H1 (cell line): ENCODE measurements around the gene AP3B2. TPM values are rescaled to one million over a fixed set of nuclear protein-coding genes. Genes with fewer than 3 reads are reported as not detected.

Source experiments
- CTCF ChIA-PET: fragments of 300-600 bp; sonication (Branson Sonifier 250); formaldehyde crosslinking; loops from one replicate; lab custom pipeline; 2021; ENCODE audit not compliant: partially characterized antibody; lab: Charles Lee
- POLR2A ChIA-PET: fragments of 300-600 bp; sonication (Branson Sonifier 250); formaldehyde crosslinking; loops from one replicate; lab custom pipeline; 2021; ENCODE audit warnings: inconsistent platforms; ENCODE audit not compliant: partially characterized antibody; lab: Charles Lee
- DNase-seq, 2 experiments: peaks; one replicate each; pipeline versions ENCODE4 v3.0.0 to v3.0.0-alpha.2; 2010 to 2022; ENCODE audit warnings: low spot score in 2 of 2, low read depth in 1 of 2, mixed read lengths in 1 of 2
- FAIRE-seq: peaks from 2 replicates; lab custom pipeline; 2011; peaks lifted over from hg19 to GRCh38; lab: Jason Lieb, UNC
- H2AFZ ChIP-seq: 2 replicates; pipeline ENCODE4 v1.8.1; 2012; ENCODE audit warnings: low read length, inconsistent platforms
- H2AK5ac ChIP-seq: 2 replicates; pipeline ENCODE4 v1.6.1; 2013; ENCODE audit warnings: low read depth, low read length
- H2BK120ac ChIP-seq: replicated peaks from 2 replicates; pipeline ENCODE3; 2013; ENCODE audit warnings: low read depth, low read length, inconsistent platforms
- H2BK12ac ChIP-seq: 2 replicates; pipeline ENCODE4 v1.6.1; 2013; ENCODE audit warnings: low read depth, low read length
- H2BK15ac ChIP-seq: 2 replicates; pipeline ENCODE4 v1.6.1; 2013; ENCODE audit warnings: low read length
- H2BK20ac ChIP-seq: 2 replicates; pipeline ENCODE4 v1.6.1; 2013; ENCODE audit warnings: low read length
- H2BK5ac ChIP-seq: 2 replicates; pipeline ENCODE4 v1.6.1; 2013; ENCODE audit warnings: low read depth, low read length
- H3K14ac ChIP-seq: 2 replicates; pipeline ENCODE4 v1.6.1; 2013; ENCODE audit warnings: inconsistent platforms; ENCODE audit not compliant: insufficient read length
- H3K18ac ChIP-seq: 2 replicates; pipeline ENCODE4 v1.6.1; 2013; ENCODE audit warnings: low read length; ENCODE audit errors: extremely low read depth
- H3K23ac ChIP-seq: 2 replicates; pipeline ENCODE4 v1.6.1; 2013; ENCODE audit warnings: inconsistent platforms; ENCODE audit not compliant: insufficient read length
- H3K23me2 ChIP-seq: 2 replicates; pipeline ENCODE4 v1.6.1; 2013; ENCODE audit warnings: low read depth, low read length
- H3K27ac ChIP-seq: 2 replicates; pipeline ENCODE4 v1.6.1; 2011; ENCODE audit warnings: low read depth, low read length, inconsistent platforms
- H3K27me3 ChIP-seq, 4 experiments: replicated peaks in 1 of 4; 1 replicate in 1 of 4; 2 replicates in 3 of 4; pipeline versions ENCODE4 v1.6.1 to v1.8.1; 2011 to 2013; ENCODE audit warnings: low read length in 3 of 4, mild to moderate bottlenecking in 3 of 4, inconsistent platforms in 2 of 4, mixed read lengths in 2 of 4, moderate library complexity in 1 of 4; ENCODE audit not compliant: control insufficient read depth in 3 of 4, insufficient read depth in 3 of 4; ENCODE audit errors: extremely low read depth in 1 of 4
- H3K36me3 ChIP-seq, 4 experiments: 2 replicates each; pipeline versions ENCODE4 v1.6.1 to v1.8.1; 2011 to 2013; ENCODE audit warnings: mild to moderate bottlenecking in 4 of 4, low read length in 3 of 4, moderate library complexity in 2 of 4, control low read depth in 1 of 4, inconsistent platforms in 1 of 4; ENCODE audit not compliant: insufficient read depth in 4 of 4, control insufficient read depth in 2 of 4
- H3K4ac ChIP-seq: replicated peaks from 2 replicates; pipeline ENCODE3; 2013; ENCODE audit warnings: low read length, low read depth, mixed read lengths, inconsistent platforms; ENCODE audit not compliant: insufficient read length
- H3K4me1 ChIP-seq, 4 experiments: replicated peaks in 1 of 4; 1 replicate in 1 of 4; 2 replicates in 3 of 4; pipeline versions ENCODE4 v1.6.1 to v1.8.1; 2011 to 2013; ENCODE audit warnings: low read length in 3 of 4, inconsistent platforms in 2 of 4, mixed read lengths in 1 of 4; ENCODE audit not compliant: insufficient read depth in 4 of 4, control insufficient read depth in 3 of 4
- H3K4me2 ChIP-seq, 2 experiments: 2 replicates each; pipeline versions ENCODE4 v1.6.1 to v1.8.1; 2011 to 2013; ENCODE audit warnings: low read depth in 2 of 2, low read length in 2 of 2, control low read depth in 1 of 2, inconsistent platforms in 1 of 2, mild to moderate bottlenecking in 1 of 2; ENCODE audit not compliant: insufficient read depth in 1 of 2
- H3K4me3 ChIP-seq, 4 experiments: fragments of 200-600, 300-600 bp in 1 of 4; sonication (generic), shearing (Covaris generic), sonication (Bioruptor Twin) in 1 of 4; 2 replicates each; pipeline versions ENCODE4 v1.5.1 to v1.8.1; 2011 to 2016; ENCODE audit warnings: low read length in 4 of 4, low read depth in 3 of 4, control low read depth in 2 of 4, inconsistent platforms in 2 of 4, mild to moderate bottlenecking in 2 of 4, mixed read lengths in 1 of 4, moderate library complexity in 1 of 4; ENCODE audit not compliant: insufficient read depth in 2 of 4; ENCODE audit errors: extremely low read depth in 1 of 4
- H3K56ac ChIP-seq: replicated peaks from 2 replicates; pipeline ENCODE3; 2013; ENCODE audit warnings: low read depth, mild to moderate bottlenecking, mixed read lengths, low read length, inconsistent platforms; ENCODE audit not compliant: insufficient read length
- H3K79me1 ChIP-seq: 2 replicates; pipeline ENCODE4 v1.6.1; 2013; ENCODE audit warnings: low read depth, low read length, control low read depth
- H3K79me2 ChIP-seq, 2 experiments: 2 replicates each; pipeline versions ENCODE4 v1.6.1 to v1.8.1; 2012 to 2013; ENCODE audit warnings: low read length in 2 of 2, mild to moderate bottlenecking in 2 of 2, inconsistent platforms in 1 of 2; ENCODE audit not compliant: insufficient read depth in 2 of 2, control insufficient read depth in 1 of 2
- H3K9ac ChIP-seq, 4 experiments: replicated peaks in 1 of 4; 1 replicate in 1 of 4; 2 replicates in 3 of 4; pipeline versions ENCODE4 v1.6.1 to v1.8.1; 2011 to 2013; ENCODE audit warnings: low read depth in 3 of 4, low read length in 3 of 4, control low read depth in 2 of 4, mild to moderate bottlenecking in 2 of 4, moderate library complexity in 2 of 4, inconsistent platforms in 1 of 4; ENCODE audit errors: extremely low read depth in 1 of 4
- H3K9me3 ChIP-seq, 2 experiments: 2 replicates each; pipeline versions ENCODE4 v1.6.1 to v1.8.1; 2012 to 2013; ENCODE audit warnings: mild to moderate bottlenecking in 2 of 2, moderate library complexity in 2 of 2, control low read depth in 1 of 2, inconsistent platforms in 1 of 2, low read depth in 1 of 2, low read length in 1 of 2, mixed read lengths in 1 of 2; ENCODE audit not compliant: insufficient read depth in 2 of 2
- H4K20me1 ChIP-seq, 2 experiments: replicated peaks in 1 of 2; 2 replicates each; pipeline versions ENCODE3 to v1.8.1; 2011 to 2013; ENCODE audit warnings: inconsistent platforms in 2 of 2, low read length in 2 of 2, mild to moderate bottlenecking in 1 of 2; ENCODE audit not compliant: insufficient read depth in 2 of 2, control insufficient read depth in 1 of 2
- H4K5ac ChIP-seq: 2 replicates; pipeline ENCODE4 v1.6.1; 2013; ENCODE audit warnings: low read length, low read depth, mixed read lengths, inconsistent platforms; ENCODE audit not compliant: insufficient read length
- H4K8ac ChIP-seq: 2 replicates; pipeline ENCODE4 v1.8.0; 2013; ENCODE audit warnings: mild to moderate bottlenecking, moderate library complexity, low read length, inconsistent platforms; ENCODE audit not compliant: insufficient read depth; ENCODE audit errors: extremely low read depth
- H4K91ac ChIP-seq: replicated peaks from 2 replicates; pipeline ENCODE3; 2013; ENCODE audit warnings: low read length, mixed read lengths, inconsistent platforms; ENCODE audit not compliant: insufficient read length
- ASH2L ChIP-seq: fragments of 200-600, 300-600 bp; sonication (generic); IDR thresholded peaks from one replicate; pipeline ENCODE4 v1.7.1; 2017; ENCODE audit warnings: low read length
- ATF3 ChIP-seq: IDR thresholded peaks from 2 replicates; pipeline ENCODE4 v1.6.1; 2011; ENCODE audit warnings: low read depth, mild to moderate bottlenecking, low read length; ENCODE audit not compliant: insufficient read depth
- CBX8 ChIP-seq: fragments of 300-800, 300-1000 bp; sonication (generic); IDR thresholded peaks from 2 replicates; pipeline ENCODE4 v1.7.1; 2016; ENCODE audit warnings: low read depth, low read length, borderline replicate concordance
- CEBPB ChIP-seq: IDR thresholded peaks from 2 replicates; pipeline ENCODE4 v1.6.1; 2012; ENCODE audit warnings: low read depth, low read length
- EGR1 ChIP-seq: IDR thresholded peaks from 2 replicates; pipeline ENCODE4 v1.6.1; 2011; ENCODE audit warnings: low read depth, low read length, borderline replicate concordance
- HDAC6 ChIP-seq: IDR thresholded peaks from one replicate; pipeline ENCODE4 v1.7.1; 2012; ENCODE audit warnings: low read depth, mild to moderate bottlenecking, inconsistent platforms, low read length, moderate library complexity
- JUN ChIP-seq: IDR thresholded peaks from 2 replicates; pipeline ENCODE4 v1.6.1; 2011; ENCODE audit warnings: low read depth, mild to moderate bottlenecking, improper control_type of control experiment, low read length
- JUND ChIP-seq: IDR thresholded peaks from 2 replicates; pipeline ENCODE4 v1.6.1; 2011; ENCODE audit warnings: mild to moderate bottlenecking, improper control_type of control experiment, low read length
- KDM1A ChIP-seq: fragments of 200-600, 300-600 bp; sonication (generic); IDR thresholded peaks from 2 replicates; pipeline ENCODE4 v1.7.1; 2016; ENCODE audit warnings: mild to moderate bottlenecking, low read length, borderline replicate concordance
- MAX ChIP-seq: IDR thresholded peaks from 2 replicates; pipeline ENCODE4 v1.6.1; 2012; ENCODE audit warnings: inconsistent platforms
- NANOG ChIP-seq: IDR thresholded peaks from 2 replicates; pipeline ENCODE4 v1.6.1; 2011; ENCODE audit warnings: low read length, low read depth, mild to moderate bottlenecking, inconsistent platforms; ENCODE audit not compliant: insufficient read depth, poor library complexity, severe bottlenecking
- POLR2A ChIP-seq, 2 experiments: IDR thresholded peaks; 1 replicate in 1 of 2; 2 replicates in 1 of 2; pipeline ENCODE4 v1.6.1; 2011; ENCODE audit warnings: low read depth in 2 of 2, low read length in 2 of 2, mild to moderate bottlenecking in 2 of 2; ENCODE audit errors: control extremely low read depth in 1 of 2
- RBBP5 ChIP-seq: IDR thresholded peaks from 2 replicates; pipeline ENCODE4 v1.7.1; 2012; ENCODE audit warnings: low read depth, mild to moderate bottlenecking, inconsistent platforms, low read length, moderate library complexity, borderline replicate concordance
- TAF1 ChIP-seq: IDR thresholded peaks from 2 replicates; pipeline ENCODE4 v1.6.1; 2011; ENCODE audit warnings: mild to moderate bottlenecking, low read depth, low read length
- YY1 ChIP-seq: IDR thresholded peaks from 2 replicates; pipeline ENCODE4 v1.6.1; 2011; ENCODE audit warnings: low read depth, mild to moderate bottlenecking, low read length
- WGBS, 2 experiments: shearing (Covaris generic) in 1 of 2; methylation state at CpG; one replicate each; pipeline versions ENCODE4 v1.1.6 to v1.1.7; 2013 to 2015; ENCODE audit warnings: low lambda C conversion rate in 2 of 2, mixed read lengths in 2 of 2, inconsistent platforms in 1 of 2, low coverage in 1 of 2, missing lambda C conversion rate in 1 of 2; ENCODE audit not compliant: insufficient replicate concordance in 2 of 2, insufficient coverage in 1 of 2, insufficient read length in 1 of 2; ENCODE audit errors: extremely low coverage in 1 of 2, missing lambda C conversion rate in 1 of 2; 5-methylcytosine and 5-hydroxymethylcytosine counted together
- polyA plus RNA-seq, 7 experiments: library from polyadenylated mRNA; depleted of rRNA in 3 of 7; stranded (reverse) in 5 of 7; unstranded in 2 of 7; fragments of >200 nt in 5 of 7; fragments of 200-250 nt in 2 of 7; gene quantifications; 1 replicate in 5 of 7; 2 replicates in 1 of 7; 4 replicates in 1 of 7; pipeline versions ENCODE4 v1.2.1 to v1.2.3, GENCODE V29; 2011 to 2013; ENCODE audit warnings: missing spikeins in 2 of 7, mixed read lengths in 2 of 7
- total RNA-seq: library from RNA; stranded (reverse); fragmentation: NEBNext Ultra II Directional; extraction: Animal tissue kit (Norgen Biotek cat#: 25700); gene quantifications from 2 replicates; pipeline ENCODE4 v1.2.1, GENCODE V29; 2021

AP3B2 gene
- total and polyA plus RNA-seq, 2 of the 8 experiments (the other 6 are each of a cell fraction or from before 2014, with no cell fraction given), result 21.8 to 25.7 TPM

- no peak overlapping the region for H4K8ac ChIP-seq
- H2BK5ac ChIP-seq, result no peak overlapping the region
- H3K4ac ChIP-seq, result no peak overlapping the region
- peaks cover 19 to 26% (median 24%) of the 10 kb centered on the region in 4 experiments for H3K27me3 ChIP-seq
- H2AFZ ChIP-seq, result no peak overlapping the region
- WGBS, 2 experiments, result 86% methylated on average over 3 of the region's 3 CpGs; no CpG with 5 or more reads in 1 of the 2 experiments
- peaks cover 0 to 4% of the 10 kb centered on the region in 2 experiments for H4K20me1 ChIP-seq
- H3K14ac ChIP-seq, result no peak overlapping the region
- peaks cover 0 to 6% (median 0%) of the 10 kb centered on the region in 4 experiments; a peak in 1 of 8 replicates for H3K36me3 ChIP-seq
- H3K9me3 ChIP-seq, result peaks cover 0 to 7% of the 10 kb centered on the region in 2 experiments; a peak in 2 of 4 replicates
- POLR2A ChIA-PET, result no interaction called here
- no peak overlapping the region for H3K23ac ChIP-seq
- no peak overlapping the region for H3K9ac ChIP-seq
- no peak overlapping the region for H2BK12ac ChIP-seq
- no peak overlapping the region for H4K5ac ChIP-seq
- no peak overlapping the region for H4K91ac ChIP-seq
- no peak overlapping the region for H3K56ac ChIP-seq
- H3K4me2 ChIP-seq, result no peak overlapping the region
- H2BK15ac ChIP-seq, result no peak overlapping the region
- H3K4me1 ChIP-seq, result peaks cover 0 to 7% (median 0%) of the 10 kb centered on the region in 4 experiments; a peak in 3 of 7 replicates
- no peak overlapping the region for H2BK120ac ChIP-seq
- H2BK20ac ChIP-seq, result no peak overlapping the region
- no peak overlapping the region for H3K27ac ChIP-seq
- no peaks in the 10 kb centered on the region for H3K79me1 ChIP-seq
- no peaks in the 10 kb centered on the region for H3K79me2 ChIP-seq
- no peak overlapping the region for H2AK5ac ChIP-seq
- peaks cover 4% of the 10 kb centered on the region; the same call in 1 of the 2 replicates for H3K23me2 ChIP-seq
- FAIRE-seq, result no peak
- no peak for DNase-seq
- H3K4me3 ChIP-seq, result no peak overlapping the region
- no peak overlapping the region for H3K18ac ChIP-seq
- CTCF ChIA-PET, result interaction anchor here (0.8 to 1.8 kb wide), 5 partner anchors 13 to 112 kb away, joined by 3 to 6 read pairs (median 3); no protein-coding TSS in a partner anchor
- TF ChIP-seq MAX, result no peak
- no peak for TF ChIP-seq YY1
- no peak for TF ChIP-seq POLR2A (IDR thresholded peaks at IDR 0.05; ENCODE audit: control extremely low read depth in 1 of 2, low read depth in 2 of 2, low read length in 2 of 2)
- TF ChIP-seq RBBP5, result no peak
- TF ChIP-seq HDAC6, result no peak
- TF ChIP-seq EGR1, result no peak
- no peak for TF ChIP-seq TAF1
- TF ChIP-seq ASH2L, result no peak
- TF ChIP-seq JUN, result no peak
- TF ChIP-seq ATF3, result no peak
- no peak for TF ChIP-seq KDM1A
- TF ChIP-seq JUND, result no peak
- TF ChIP-seq CBX8, result no peak
- TF ChIP-seq CEBPB, result no peak
- TF ChIP-seq NANOG, result no peak
These were observed 67.0 kb downstream of the AP3B2 start for GRCh38 chr15:82642656-82643055.
